ENCODE measurements around the gene HGD.

DNA sequence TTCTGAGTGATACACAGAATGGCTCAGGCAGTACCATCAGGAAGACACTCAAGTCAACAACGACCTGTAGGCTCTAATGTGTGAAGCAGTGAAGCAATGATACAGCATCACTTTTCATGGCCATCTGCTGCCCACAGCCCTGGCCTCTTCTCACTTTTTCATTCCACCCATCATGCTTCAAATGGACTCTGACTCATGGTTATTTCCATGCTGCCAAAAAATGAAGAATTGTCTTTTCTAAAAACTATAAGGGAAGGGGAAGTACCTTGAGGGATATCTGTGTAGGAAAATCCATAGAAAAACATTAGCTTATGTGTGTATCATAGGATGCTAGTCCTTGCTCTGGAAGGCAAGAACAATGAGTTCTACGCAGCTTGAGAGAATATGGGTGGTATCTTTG, 11.5 kb downstream of the HGD start:
- TF ChIP-seq POLR2A (IDR thresholded peaks at IDR 0.05) (no peak), CTCF (IDR thresholded peaks at IDR 0.05) (no peak)
